Measurements from ENCODE around the gene CNTN2.
A peak's percentile ranks its signal among the peaks of the same experiment; 100 is the strongest.

The CNTN2 gene

GRCh38 chr1:205042911-205043806 lies at the start of gene CNTN2:
CNTN2 (plus strand) TSS chr1:205043212; CDS start chr1:205053186, 9,974 bp downstream.
- DNase-seq = peak; percentile 70

- DNase-seq = no peak
These were observed 48.7 kb upstream of the CNTN2 start for GRCh38 chr1:204994086-204994862.

- no peak for DNase-seq
These were observed 46.0 kb upstream of the CNTN2 start for GRCh38 chr1:204996981-204997380.

GRCh38 chr1:204997591-204998355 lies 45.2 kb upstream of the CNTN2 start:
- no peak for DNase-seq

GRCh38 chr1:205001162-205001561 lies 41.9 kb upstream of the CNTN2 start:
- DNase-seq = no peak

- no peak for DNase-seq
These were observed 40.3 kb upstream of the CNTN2 start for GRCh38 chr1:205002705-205003104.

- DNase-seq = no peak
These were observed 39.5 kb upstream of the CNTN2 start for GRCh38 chr1:205003358-205004131.

GRCh38 chr1:205004351-205004750 lies 38.7 kb upstream of the CNTN2 start:
- DNase-seq = no peak

- no peak for DNase-seq
These were observed 34.1 kb upstream of the CNTN2 start for GRCh38 chr1:205008896-205009295.

- no peak for DNase-seq
These were observed 33.3 kb upstream of the CNTN2 start for GRCh38 chr1:205009670-205010069.

- DNase-seq = peak; percentile 27
These were observed 30.4 kb upstream of the CNTN2 start for GRCh38 chr1:205012391-205013140.

GRCh38 chr1:205013683-205014367 lies 29.2 kb upstream of the CNTN2 start:
- peak; percentile 78 for DNase-seq

GRCh38 chr1:205014783-205015182 lies 28.2 kb upstream of the CNTN2 start:
- peak; percentile 60 for DNase-seq

- DNase-seq = no peak
These were observed 27.8 kb upstream of the CNTN2 start for GRCh38 chr1:205015241-205015640.

- DNase-seq = no peak
These were observed 26.9 kb upstream of the CNTN2 start for GRCh38 chr1:205016075-205016474.

- no peak for DNase-seq
These were observed 26.4 kb upstream of the CNTN2 start for GRCh38 chr1:205016584-205016983.

- DNase-seq = no peak
These were observed 26.0 kb upstream of the CNTN2 start for GRCh38 chr1:205017001-205017400.

GRCh38 chr1:205017766-205018165 lies 25.2 kb upstream of the CNTN2 start:
- DNase-seq = no peak

- DNase-seq = no peak
These were observed 24.6 kb upstream of the CNTN2 start for GRCh38 chr1:205018381-205018780.

- DNase-seq = no peak
These were observed 22.5 kb upstream of the CNTN2 start for GRCh38 chr1:205020466-205020865.

GRCh38 chr1:205024679-205025078 lies 18.3 kb upstream of the CNTN2 start:
- no peak for DNase-seq

All from COR-L47 (cell line).